COR-L47 (cell line): ENCODE measurements around the gene CPLANE1.
"Not testable (repeated sequence)": the region's sequence is repeated elsewhere in the genome, so short reads cannot be mapped to it uniquely, and the experiment has no call there.

Source experiments
- DNase-seq: peaks from one replicate; lab custom pipeline; 2025; lab: John Stamatoyannopoulos, UW

The CPLANE1 gene

GRCh38 chr5:37121027-37121426, 128.1 kb downstream of the CPLANE1 start:
- DNase-seq: peak; percentile 2

- no peak for DNase-seq
Observed at GRCh38 chr5:37120270-37120669, 128.9 kb downstream of the CPLANE1 start.

GRCh38 chr5:37116359-37116758, 132.8 kb downstream of the CPLANE1 start:
- no peak for DNase-seq

- DNase-seq: no peak
Observed at GRCh38 chr5:37112383-37112991, 136.7 kb downstream of the CPLANE1 start.

- no peak for DNase-seq
Observed at GRCh38 chr5:37111426-37112382, 137.5 kb downstream of the CPLANE1 start.

GRCh38 chr5:37110135-37110534, 139.0 kb downstream of the CPLANE1 start:
- no peak for DNase-seq

- no peak for DNase-seq
Observed at GRCh38 chr5:37109338-37109737, 139.8 kb downstream of the CPLANE1 start.

GRCh38 chr5:37103302-37103701, 145.9 kb downstream of the CPLANE1 start:
- no peak for DNase-seq

- DNase-seq: not testable (repeated sequence)
Observed at GRCh38 chr5:37099267-37099666, 149.9 kb downstream of the CPLANE1 start.

GRCh38 chr5:37093795-37094194, 155.4 kb downstream of the CPLANE1 start:
- not testable (repeated sequence) for DNase-seq

- no peak for DNase-seq
Observed at GRCh38 chr5:37090781-37091180, 158.4 kb downstream of the CPLANE1 start.

GRCh38 chr5:37090123-37090726, 159.0 kb downstream of the CPLANE1 start:
- DNase-seq: no peak

- DNase-seq: no peak
Observed at GRCh38 chr5:37088009-37088408, 161.2 kb downstream of the CPLANE1 start.

GRCh38 chr5:37086466-37087173, 162.6 kb downstream of the CPLANE1 start:
- DNase-seq: no peak

- not testable (repeated sequence) for DNase-seq
Observed at GRCh38 chr5:37086026-37086425, 163.2 kb downstream of the CPLANE1 start.

- not testable (repeated sequence) for DNase-seq
Observed at GRCh38 chr5:37082977-37083376, 166.2 kb downstream of the CPLANE1 start.

- DNase-seq: no peak
Observed at GRCh38 chr5:37080697-37081096, 168.5 kb downstream of the CPLANE1 start.

GRCh38 chr5:37077146-37077545, 172.0 kb downstream of the CPLANE1 start:
- DNase-seq: no peak

GRCh38 chr5:37075399-37075950, 173.7 kb downstream of the CPLANE1 start:
- DNase-seq: no peak

GRCh38 chr5:37071901-37072581, 177.1 kb downstream of the CPLANE1 start:
- peak; percentile 2 for DNase-seq

GRCh38 chr5:37071487-37071886, 177.7 kb downstream of the CPLANE1 start:
- no peak for DNase-seq
